CD14-positive monocyte (primary cell): ENCODE data around the gene FNDC10. TPM values are rescaled to one million over a fixed set of nuclear protein-coding genes. Genes with fewer than 3 reads are reported as not detected.

Experiments
- DNase-seq, 3 donors: peaks; one replicate each; pipeline ENCODE4 v3.0.0-alpha.2; 2011 to 2022
- H2AFZ ChIP-seq: 2 replicates; pipeline ENCODE4 v1.6.0; 2012; ENCODE audit warnings: mild to moderate bottlenecking, low read depth, low read length, inconsistent platforms; ENCODE audit not compliant: insufficient read depth, poor library complexity, severe bottlenecking
- H3K27ac ChIP-seq, 2 donors: 1 replicate in 1 of 2; 2 replicates in 1 of 2; pipeline ENCODE4 v1.5.1; 2012 to 2013; ENCODE audit warnings: low read length in 2 of 2, control low read depth in 1 of 2, inconsistent platforms in 1 of 2, low read depth in 1 of 2, mild to moderate bottlenecking in 1 of 2
- H3K27me3 ChIP-seq, 2 donors: one replicate each; pipeline versions ENCODE4 v1.6.0 to v1.6.1; 2011 to 2013; ENCODE audit warnings: low read length in 2 of 2; ENCODE audit not compliant: control insufficient read depth in 2 of 2, insufficient read depth in 2 of 2
- H3K36me3 ChIP-seq, 2 donors: replicated peaks in 1 of 2; 1 replicate in 1 of 2; 2 replicates in 1 of 2; pipeline versions ENCODE4 v1.5.1 to v1.6.1; 2012 to 2013; ENCODE audit warnings: low read length in 2 of 2, control low read depth in 1 of 2, inconsistent platforms in 1 of 2, mild to moderate bottlenecking in 1 of 2; ENCODE audit not compliant: insufficient read depth in 2 of 2, control insufficient read depth in 1 of 2
- H3K4me1 ChIP-seq, 2 donors: 1 replicate in 1 of 2; 2 replicates in 1 of 2; pipeline versions ENCODE4 v1.5.1 to v1.6.1; 2012 to 2013; ENCODE audit warnings: low read length in 2 of 2, control low read depth in 1 of 2, inconsistent platforms in 1 of 2, mild to moderate bottlenecking in 1 of 2, moderate library complexity in 1 of 2; ENCODE audit not compliant: insufficient read depth in 2 of 2, control insufficient read depth in 1 of 2
- H3K4me2 ChIP-seq: replicated peaks from 2 replicates; pipeline ENCODE3; 2012; ENCODE audit warnings: low read length, moderate library complexity, mild to moderate bottlenecking; ENCODE audit not compliant: poor library complexity, severe bottlenecking; ENCODE audit errors: extremely low read depth
- H3K4me3 ChIP-seq, 3 experiments: fragments of 200-600 bp in 1 of 3; sonication (generic) in 1 of 3; replicated peaks in 1 of 3; 1 replicate in 2 of 3; 2 replicates in 1 of 3; pipeline ENCODE4 v1.5.1; 2011 to 2013; ENCODE audit warnings: low read length in 3 of 3, mild to moderate bottlenecking in 3 of 3, control low read depth in 2 of 3, low read depth in 2 of 3, inconsistent platforms in 1 of 3, moderate library complexity in 1 of 3
- H3K79me2 ChIP-seq: 2 replicates; pipeline ENCODE4 v1.6.0; 2012; ENCODE audit warnings: mild to moderate bottlenecking, control low read depth, inconsistent platforms, low read length, moderate library complexity; ENCODE audit not compliant: insufficient read depth
- H3K9ac ChIP-seq: 2 replicates; pipeline ENCODE4 v1.6.0; 2017; ENCODE audit warnings: low read length, mild to moderate bottlenecking; ENCODE audit not compliant: insufficient read depth, poor library complexity, severe bottlenecking
- H3K9me3 ChIP-seq, 2 donors: replicated peaks in 1 of 2; 1 replicate in 1 of 2; 2 replicates in 1 of 2; pipeline versions ENCODE4 v1.5.1 to v1.6.1; 2012 to 2013; ENCODE audit warnings: low read length in 2 of 2, control low read depth in 1 of 2; ENCODE audit not compliant: control insufficient read depth in 1 of 2, insufficient read depth in 1 of 2
- H4K20me1 ChIP-seq: 2 replicates; pipeline ENCODE4 v1.6.0; 2012; ENCODE audit warnings: mild to moderate bottlenecking, low read length, control low read depth, moderate library complexity; ENCODE audit not compliant: insufficient read depth
- H3K27ac Mint-ChIP-seq, 7 donors: one replicate each; pipeline ENCODE4 v1.8.0; 2020; ENCODE audit warnings: mild to moderate bottlenecking in 7 of 7, mixed read lengths in 7 of 7, moderate library complexity in 6 of 7, inconsistent platforms in 2 of 7
- H3K27me3 Mint-ChIP-seq, 3 donors: one replicate each; pipeline ENCODE4 v1.8.0; 2021 to 2022; ENCODE audit warnings: low read depth in 3 of 3, mild to moderate bottlenecking in 3 of 3, mixed read lengths in 3 of 3, moderate library complexity in 3 of 3, inconsistent platforms in 1 of 3
- H3K36me3 Mint-ChIP-seq, 2 donors: one replicate each; pipeline ENCODE4 v1.8.0; 2020; ENCODE audit warnings: mixed read lengths in 2 of 2, inconsistent platforms in 1 of 2, mild to moderate bottlenecking in 1 of 2
- H3K4me1 Mint-ChIP-seq: one replicate; pipeline ENCODE4 v1.8.0; 2020; ENCODE audit warnings: mild to moderate bottlenecking, mixed read lengths
- H3K4me3 Mint-ChIP-seq, 2 donors: one replicate each; pipeline ENCODE4 v1.8.0; 2020; ENCODE audit warnings: mild to moderate bottlenecking in 2 of 2, mixed read lengths in 2 of 2, moderate library complexity in 1 of 2
- H3K9me3 Mint-ChIP-seq, 7 donors: one replicate each; pipeline ENCODE4 v1.8.0; 2020 to 2022; ENCODE audit warnings: mixed read lengths in 7 of 7, mild to moderate bottlenecking in 6 of 7, moderate library complexity in 6 of 7, inconsistent platforms in 2 of 7
- WGBS: methylation state at CpG from one replicate; pipeline ENCODE4 v1.1.5; 2013; ENCODE audit warnings: missing lambda C conversion rate; ENCODE audit not compliant: insufficient coverage; 5-methylcytosine and 5-hydroxymethylcytosine counted together
- intact Hi-C, 2 donors: fragments of 100-400 bp; cut with micrococcal nuclease; formaldehyde crosslinking; loops; one replicate each; pipeline versions ENCODE4 v1.15.0 to v1.15.1; 2023
- polyA plus RNA-seq, 3 donors: library from polyadenylated mRNA; depleted of rRNA in 1 of 3; unstranded in 2 of 3; stranded (reverse) in 1 of 3; fragments of 300-500 nt in 2 of 3; fragments of >200 nt in 1 of 3; fragmentation: Illumina TruSeq in 2 of 3; gene quantifications; 1 replicate in 2 of 3; 2 replicates in 1 of 3; pipeline ENCODE4 v1.2.3, GENCODE V29; 2012 to 2021
- TF ChIP-seq, protein P1 (sequence below): fragments of 200-600 bp; IDR thresholded peaks from one replicate; pipeline ENCODE4 v1.8.0; 2022; ENCODE audit warnings: antibody characterized with exemption, mild to moderate bottlenecking

Gene FNDC10
- polyA plus RNA-seq, 3 donors, result 0.46 to 3.4 (median 1.5) TPM

DNA sequence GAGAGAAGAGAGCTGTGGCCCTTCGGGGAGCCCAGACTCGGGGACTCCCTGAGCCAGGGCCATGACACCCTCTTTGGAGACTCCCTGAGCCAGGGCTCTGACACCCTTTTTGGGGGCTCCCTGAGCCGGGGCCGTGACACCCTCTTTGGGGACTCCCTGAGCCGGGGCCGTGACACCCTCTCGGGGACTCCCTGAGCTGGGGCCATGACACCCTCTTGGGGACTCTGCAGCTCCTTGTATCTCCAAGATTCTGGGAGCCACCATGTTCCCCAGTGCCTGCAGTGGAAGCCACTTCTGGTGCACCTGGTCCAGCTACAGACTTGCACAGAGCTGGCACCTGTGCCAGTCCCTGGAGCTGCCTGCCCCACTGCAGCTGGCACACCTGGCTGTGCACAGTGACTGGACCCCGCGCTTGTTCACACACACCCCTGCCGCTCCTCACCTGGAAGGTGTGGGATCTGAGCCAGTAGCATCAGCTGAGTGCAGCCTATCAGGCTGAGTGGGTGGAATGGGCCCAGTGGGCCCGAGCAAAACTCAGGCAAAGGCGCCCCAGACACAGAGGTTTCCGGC lies 21.5 kb downstream of the FNDC10 start:
- Histone ChIP-seq H4K20me1 (no peaks in the 10 kb centered on the region), H3K4me2 (no peak overlapping the region), H3K4me3 (no peak overlapping the region), H3K27me3 (peaks cover 3 to 7% of the 10 kb centered on the region in 2 donors), H3K9ac (no peak overlapping the region), H3K36me3 (no peaks in the 10 kb centered on the region), H2AFZ (no peak overlapping the region), H3K27ac (no peak overlapping the region), H3K9me3 (no peaks in the 10 kb centered on the region), H3K79me2 (peaks cover 15% of the 10 kb centered on the region), H3K4me1 (peaks cover 11% of the 10 kb centered on the region in 2 donors)
- intact Hi-C loops, result loop anchor here in 1 of 2 donors (10.0 kb wide), 1 partner anchor 106 kb away; no protein-coding TSS in a partner anchor
- DNase-seq, result no peak
- H3K27ac Mint-ChIP-seq, result no peak overlapping the region
- H3K9me3 Mint-ChIP-seq, result no peaks in the 10 kb centered on the region
- 93% methylated on average over 13 of the region's 13 CpGs for WGBS
- TF ChIP-seq, protein P1, sequence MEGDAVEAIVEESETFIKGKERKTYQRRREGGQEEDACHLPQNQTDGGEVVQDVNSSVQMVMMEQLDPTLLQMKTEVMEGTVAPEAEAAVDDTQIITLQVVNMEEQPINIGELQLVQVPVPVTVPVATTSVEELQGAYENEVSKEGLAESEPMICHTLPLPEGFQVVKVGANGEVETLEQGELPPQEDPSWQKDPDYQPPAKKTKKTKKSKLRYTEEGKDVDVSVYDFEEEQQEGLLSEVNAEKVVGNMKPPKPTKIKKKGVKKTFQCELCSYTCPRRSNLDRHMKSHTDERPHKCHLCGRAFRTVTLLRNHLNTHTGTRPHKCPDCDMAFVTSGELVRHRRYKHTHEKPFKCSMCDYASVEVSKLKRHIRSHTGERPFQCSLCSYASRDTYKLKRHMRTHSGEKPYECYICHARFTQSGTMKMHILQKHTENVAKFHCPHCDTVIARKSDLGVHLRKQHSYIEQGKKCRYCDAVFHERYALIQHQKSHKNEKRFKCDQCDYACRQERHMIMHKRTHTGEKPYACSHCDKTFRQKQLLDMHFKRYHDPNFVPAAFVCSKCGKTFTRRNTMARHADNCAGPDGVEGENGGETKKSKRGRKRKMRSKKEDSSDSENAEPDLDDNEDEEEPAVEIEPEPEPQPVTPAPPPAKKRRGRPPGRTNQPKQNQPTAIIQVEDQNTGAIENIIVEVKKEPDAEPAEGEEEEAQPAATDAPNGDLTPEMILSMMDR, result no peak
- no peak overlapping the region for H3K4me3 Mint-ChIP-seq
- H3K36me3 Mint-ChIP-seq, result peaks cover 0 to under 1% of the 10 kb centered on the region in 2 donors
- H3K27me3 Mint-ChIP-seq, result peaks cover 11 to 36% (median 15%) of the 10 kb centered on the region in 3 donors
- H3K4me1 Mint-ChIP-seq, result peaks cover 12% of the 10 kb centered on the region

DNA sequence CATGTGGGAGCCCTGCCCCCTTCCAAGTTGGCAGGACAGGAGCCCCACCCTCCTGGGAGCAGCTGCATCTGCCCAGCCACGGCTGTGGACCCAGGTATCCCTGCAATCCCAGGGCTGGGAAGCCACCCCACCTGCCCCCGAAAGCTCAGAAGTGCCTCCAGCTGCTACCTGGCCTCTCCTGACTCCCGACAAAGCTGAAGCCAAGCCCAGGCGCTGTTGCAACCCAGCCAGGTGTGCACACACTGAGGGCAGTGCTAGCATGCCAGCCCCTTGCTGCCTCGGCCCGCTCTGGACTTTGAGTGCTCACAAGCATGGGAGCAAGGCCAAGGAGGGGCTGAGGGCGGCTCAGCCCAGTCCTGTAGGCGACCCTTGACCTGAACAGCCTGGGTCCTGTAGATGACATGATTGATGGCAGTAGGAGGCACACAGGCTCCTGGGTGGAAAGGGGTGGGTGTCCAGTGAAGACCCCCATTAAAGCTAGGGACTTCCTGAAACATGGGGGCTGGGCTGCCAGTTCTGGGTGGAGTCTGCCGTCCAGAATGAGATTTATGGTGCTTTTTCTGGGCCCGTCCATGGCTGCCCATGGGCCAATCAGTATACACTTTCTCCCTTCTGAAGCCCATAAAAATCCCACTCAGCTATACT lies 22.4 kb downstream of the FNDC10 start:
- TF ChIP-seq, protein P1, result no peak
- H3K36me3 ChIP-seq, result peaks cover 0 to 2% of the 10 kb centered on the region in 2 donors
- no peak overlapping the region for H2AFZ ChIP-seq
- H3K79me2 ChIP-seq, result peaks cover 25% of the 10 kb centered on the region
- H4K20me1 ChIP-seq, result peaks cover 8% of the 10 kb centered on the region
- H3K27ac ChIP-seq, result no peak overlapping the region
- no peaks in the 10 kb centered on the region for H3K9me3 ChIP-seq
- no peak overlapping the region for H3K27ac Mint-ChIP-seq
- peaks cover 0 to 2% (median 0%) of the 10 kb centered on the region in 7 donors for H3K9me3 Mint-ChIP-seq
- no peak overlapping the region for H3K4me3 ChIP-seq
- 86% methylated on average over 9 of the region's 10 CpGs for WGBS
- peaks cover 19 to 21% of the 10 kb centered on the region in 2 donors for H3K4me1 ChIP-seq
- peaks cover 19% of the 10 kb centered on the region for H3K4me1 Mint-ChIP-seq
- H3K36me3 Mint-ChIP-seq, result peaks cover 1 to 10% of the 10 kb centered on the region in 2 donors
- no peak overlapping the region for H3K4me3 Mint-ChIP-seq
- DNase-seq, result no peak
- H3K9ac ChIP-seq, result no peak overlapping the region
- no peak overlapping the region for H3K4me2 ChIP-seq
- intact Hi-C loops, result loop anchor here in 1 of 2 donors (10.0 kb wide), 1 partner anchor 107 kb away; no protein-coding TSS in a partner anchor
- H3K27me3 ChIP-seq, result peaks cover 3 to 5% of the 10 kb centered on the region in 2 donors
- peaks cover 11 to 33% (median 15%) of the 10 kb centered on the region in 3 donors for H3K27me3 Mint-ChIP-seq
